H1 (cell line): ENCODE results near the gene TACR2. TPM values are rescaled to one million over a fixed set of nuclear protein-coding genes. Genes with fewer than 3 reads are reported as not detected.

Experiments
- CTCF ChIA-PET: fragments of 300-600 bp; sonication (Branson Sonifier 250); formaldehyde crosslinking; loops from one replicate; lab custom pipeline; 2021; ENCODE audit not compliant: partially characterized antibody; lab: Charles Lee
- POLR2A ChIA-PET: fragments of 300-600 bp; sonication (Branson Sonifier 250); formaldehyde crosslinking; loops from one replicate; lab custom pipeline; 2021; ENCODE audit warnings: inconsistent platforms; ENCODE audit not compliant: partially characterized antibody; lab: Charles Lee
- DNase-seq, 2 experiments: peaks; one replicate each; pipeline versions ENCODE4 v3.0.0 to v3.0.0-alpha.2; 2010 to 2022; ENCODE audit warnings: low spot score in 2 of 2, low read depth in 1 of 2, mixed read lengths in 1 of 2
- FAIRE-seq: peaks from 2 replicates; lab custom pipeline; 2011; peaks lifted over from hg19 to GRCh38; lab: Jason Lieb, UNC
- H2AFZ ChIP-seq: 2 replicates; pipeline ENCODE4 v1.8.1; 2012; ENCODE audit warnings: low read length, inconsistent platforms
- H2AK5ac ChIP-seq: 2 replicates; pipeline ENCODE4 v1.6.1; 2013; ENCODE audit warnings: low read depth, low read length
- H2BK120ac ChIP-seq: replicated peaks from 2 replicates; pipeline ENCODE3; 2013; ENCODE audit warnings: low read depth, low read length, inconsistent platforms
- H2BK12ac ChIP-seq: 2 replicates; pipeline ENCODE4 v1.6.1; 2013; ENCODE audit warnings: low read depth, low read length
- H2BK15ac ChIP-seq: 2 replicates; pipeline ENCODE4 v1.6.1; 2013; ENCODE audit warnings: low read length
- H2BK20ac ChIP-seq: 2 replicates; pipeline ENCODE4 v1.6.1; 2013; ENCODE audit warnings: low read length
- H2BK5ac ChIP-seq: 2 replicates; pipeline ENCODE4 v1.6.1; 2013; ENCODE audit warnings: low read depth, low read length
- H3K14ac ChIP-seq: 2 replicates; pipeline ENCODE4 v1.6.1; 2013; ENCODE audit warnings: inconsistent platforms; ENCODE audit not compliant: insufficient read length
- H3K18ac ChIP-seq: 2 replicates; pipeline ENCODE4 v1.6.1; 2013; ENCODE audit warnings: low read length; ENCODE audit errors: extremely low read depth
- H3K23ac ChIP-seq: 2 replicates; pipeline ENCODE4 v1.6.1; 2013; ENCODE audit warnings: inconsistent platforms; ENCODE audit not compliant: insufficient read length
- H3K23me2 ChIP-seq: 2 replicates; pipeline ENCODE4 v1.6.1; 2013; ENCODE audit warnings: low read depth, low read length
- H3K27ac ChIP-seq: 2 replicates; pipeline ENCODE4 v1.6.1; 2011; ENCODE audit warnings: low read depth, low read length, inconsistent platforms
- H3K27me3 ChIP-seq, 4 experiments: replicated peaks in 1 of 4; 1 replicate in 1 of 4; 2 replicates in 3 of 4; pipeline versions ENCODE4 v1.6.1 to v1.8.1; 2011 to 2013; ENCODE audit warnings: low read length in 3 of 4, mild to moderate bottlenecking in 3 of 4, inconsistent platforms in 2 of 4, mixed read lengths in 2 of 4, moderate library complexity in 1 of 4; ENCODE audit not compliant: control insufficient read depth in 3 of 4, insufficient read depth in 3 of 4; ENCODE audit errors: extremely low read depth in 1 of 4
- H3K36me3 ChIP-seq, 4 experiments: 2 replicates each; pipeline versions ENCODE4 v1.6.1 to v1.8.1; 2011 to 2013; ENCODE audit warnings: mild to moderate bottlenecking in 4 of 4, low read length in 3 of 4, moderate library complexity in 2 of 4, control low read depth in 1 of 4, inconsistent platforms in 1 of 4; ENCODE audit not compliant: insufficient read depth in 4 of 4, control insufficient read depth in 2 of 4
- H3K4ac ChIP-seq: replicated peaks from 2 replicates; pipeline ENCODE3; 2013; ENCODE audit warnings: low read length, low read depth, mixed read lengths, inconsistent platforms; ENCODE audit not compliant: insufficient read length
- H3K4me1 ChIP-seq, 4 experiments: replicated peaks in 1 of 4; 1 replicate in 1 of 4; 2 replicates in 3 of 4; pipeline versions ENCODE4 v1.6.1 to v1.8.1; 2011 to 2013; ENCODE audit warnings: low read length in 3 of 4, inconsistent platforms in 2 of 4, mixed read lengths in 1 of 4; ENCODE audit not compliant: insufficient read depth in 4 of 4, control insufficient read depth in 3 of 4
- H3K4me2 ChIP-seq, 2 experiments: 2 replicates each; pipeline versions ENCODE4 v1.6.1 to v1.8.1; 2011 to 2013; ENCODE audit warnings: low read depth in 2 of 2, low read length in 2 of 2, control low read depth in 1 of 2, inconsistent platforms in 1 of 2, mild to moderate bottlenecking in 1 of 2; ENCODE audit not compliant: insufficient read depth in 1 of 2
- H3K4me3 ChIP-seq, 4 experiments: fragments of 200-600, 300-600 bp in 1 of 4; sonication (generic), shearing (Covaris generic), sonication (Bioruptor Twin) in 1 of 4; 2 replicates each; pipeline versions ENCODE4 v1.5.1 to v1.8.1; 2011 to 2016; ENCODE audit warnings: low read length in 4 of 4, low read depth in 3 of 4, control low read depth in 2 of 4, inconsistent platforms in 2 of 4, mild to moderate bottlenecking in 2 of 4, mixed read lengths in 1 of 4, moderate library complexity in 1 of 4; ENCODE audit not compliant: insufficient read depth in 2 of 4; ENCODE audit errors: extremely low read depth in 1 of 4
- H3K56ac ChIP-seq: replicated peaks from 2 replicates; pipeline ENCODE3; 2013; ENCODE audit warnings: low read depth, mild to moderate bottlenecking, mixed read lengths, low read length, inconsistent platforms; ENCODE audit not compliant: insufficient read length
- H3K79me1 ChIP-seq: 2 replicates; pipeline ENCODE4 v1.6.1; 2013; ENCODE audit warnings: low read depth, low read length, control low read depth
- H3K79me2 ChIP-seq, 2 experiments: 2 replicates each; pipeline versions ENCODE4 v1.6.1 to v1.8.1; 2012 to 2013; ENCODE audit warnings: low read length in 2 of 2, mild to moderate bottlenecking in 2 of 2, inconsistent platforms in 1 of 2; ENCODE audit not compliant: insufficient read depth in 2 of 2, control insufficient read depth in 1 of 2
- H3K9ac ChIP-seq, 4 experiments: replicated peaks in 1 of 4; 1 replicate in 1 of 4; 2 replicates in 3 of 4; pipeline versions ENCODE4 v1.6.1 to v1.8.1; 2011 to 2013; ENCODE audit warnings: low read depth in 3 of 4, low read length in 3 of 4, control low read depth in 2 of 4, mild to moderate bottlenecking in 2 of 4, moderate library complexity in 2 of 4, inconsistent platforms in 1 of 4; ENCODE audit errors: extremely low read depth in 1 of 4
- H3K9me3 ChIP-seq, 2 experiments: 2 replicates each; pipeline versions ENCODE4 v1.6.1 to v1.8.1; 2012 to 2013; ENCODE audit warnings: mild to moderate bottlenecking in 2 of 2, moderate library complexity in 2 of 2, control low read depth in 1 of 2, inconsistent platforms in 1 of 2, low read depth in 1 of 2, low read length in 1 of 2, mixed read lengths in 1 of 2; ENCODE audit not compliant: insufficient read depth in 2 of 2
- H4K20me1 ChIP-seq, 2 experiments: replicated peaks in 1 of 2; 2 replicates each; pipeline versions ENCODE3 to v1.8.1; 2011 to 2013; ENCODE audit warnings: inconsistent platforms in 2 of 2, low read length in 2 of 2, mild to moderate bottlenecking in 1 of 2; ENCODE audit not compliant: insufficient read depth in 2 of 2, control insufficient read depth in 1 of 2
- H4K5ac ChIP-seq: 2 replicates; pipeline ENCODE4 v1.6.1; 2013; ENCODE audit warnings: low read length, low read depth, mixed read lengths, inconsistent platforms; ENCODE audit not compliant: insufficient read length
- H4K8ac ChIP-seq: 2 replicates; pipeline ENCODE4 v1.8.0; 2013; ENCODE audit warnings: mild to moderate bottlenecking, moderate library complexity, low read length, inconsistent platforms; ENCODE audit not compliant: insufficient read depth; ENCODE audit errors: extremely low read depth
- H4K91ac ChIP-seq: replicated peaks from 2 replicates; pipeline ENCODE3; 2013; ENCODE audit warnings: low read length, mixed read lengths, inconsistent platforms; ENCODE audit not compliant: insufficient read length
- CHD2 ChIP-seq: IDR thresholded peaks from 2 replicates; pipeline ENCODE4 v1.6.1; 2012; ENCODE audit warnings: low read length, improper control_type of control experiment
- CREB1 ChIP-seq: IDR thresholded peaks from 2 replicates; pipeline ENCODE4 v1.6.1; 2012; ENCODE audit warnings: inconsistent platforms
- EZH2 ChIP-seq: fragments of 200-600 bp; sonication (generic); IDR thresholded peaks from 2 replicates; pipeline ENCODE4 v1.7.1; 2012; ENCODE audit warnings: low read depth, mild to moderate bottlenecking, moderate library complexity, low read length, inconsistent platforms; ENCODE audit not compliant: severe bottlenecking
- WGBS, 2 experiments: shearing (Covaris generic) in 1 of 2; methylation state at CpG; one replicate each; pipeline versions ENCODE4 v1.1.6 to v1.1.7; 2013 to 2015; ENCODE audit warnings: low lambda C conversion rate in 2 of 2, mixed read lengths in 2 of 2, inconsistent platforms in 1 of 2, low coverage in 1 of 2, missing lambda C conversion rate in 1 of 2; ENCODE audit not compliant: insufficient replicate concordance in 2 of 2, insufficient coverage in 1 of 2, insufficient read length in 1 of 2; ENCODE audit errors: extremely low coverage in 1 of 2, missing lambda C conversion rate in 1 of 2; 5-methylcytosine and 5-hydroxymethylcytosine counted together
- polyA plus RNA-seq, 7 experiments: library from polyadenylated mRNA; depleted of rRNA in 3 of 7; stranded (reverse) in 5 of 7; unstranded in 2 of 7; fragments of >200 nt in 5 of 7; fragments of 200-250 nt in 2 of 7; gene quantifications; 1 replicate in 5 of 7; 2 replicates in 1 of 7; 4 replicates in 1 of 7; pipeline versions ENCODE4 v1.2.1 to v1.2.3, GENCODE V29; 2011 to 2013; ENCODE audit warnings: missing spikeins in 2 of 7, mixed read lengths in 2 of 7
- total RNA-seq: library from RNA; stranded (reverse); fragmentation: NEBNext Ultra II Directional; extraction: Animal tissue kit (Norgen Biotek cat#: 25700); gene quantifications from 2 replicates; pipeline ENCODE4 v1.2.1, GENCODE V29; 2021

The TACR2 gene
- total and polyA plus RNA-seq, 2 of the 8 experiments (the other 6 are each of a cell fraction or from before 2014, with no cell fraction given) = 0.06 TPM; not detected in 1

GRCh38 chr10:69361303-69361614 lies 55.5 kb downstream of the TACR2 start:
- H3K4me2 ChIP-seq = no peak overlapping the region
- H2BK12ac ChIP-seq = no peak overlapping the region
- H3K23me2 ChIP-seq = no peaks in the 10 kb centered on the region
- no peaks in the 10 kb centered on the region for H3K27me3 ChIP-seq
- no peak overlapping the region for H2BK20ac ChIP-seq
- no peak overlapping the region for H2BK5ac ChIP-seq
- no peak overlapping the region for H2BK120ac ChIP-seq
- no peak overlapping the region for H3K4me3 ChIP-seq
- H2AK5ac ChIP-seq = no peak overlapping the region
- ChIA-PET POLR2A (interaction anchor here (0.6 kb wide), 1 partner anchor 30 kb away, joined by 3 read pairs; no protein-coding TSS in a partner anchor), CTCF (interaction anchor here (0.6 to 2.1 kb wide), 3 partner anchors 10 to 46 kb away, joined by 3 to 11 read pairs (median 5); no protein-coding TSS in a partner anchor)
- no peak overlapping the region for H2BK15ac ChIP-seq
- H3K79me2 ChIP-seq = peaks cover 0 to 46% of the 10 kb centered on the region in 2 experiments; a peak in 2 of 4 replicates
- no peak overlapping the region for H3K27ac ChIP-seq
- no peak overlapping the region for H3K9ac ChIP-seq
- WGBS, 2 experiments = 93% methylated on average over 2 of the region's 2 CpGs; no CpG with 5 or more reads in 1 of the 2 experiments
- H3K36me3 ChIP-seq = peaks cover 2 to 25% (median 14%) of the 10 kb centered on the region in 4 experiments; a peak in 5 of 8 replicates
- no peak overlapping the region for H3K23ac ChIP-seq
- peaks cover 2 to 12% (median 6%) of the 10 kb centered on the region in 4 experiments; a peak in 5 of 7 replicates for H3K4me1 ChIP-seq
- H4K5ac ChIP-seq = no peak overlapping the region
- H4K91ac ChIP-seq = no peak overlapping the region
- no peak overlapping the region for H3K56ac ChIP-seq
- no peak overlapping the region for H2AFZ ChIP-seq
- peaks cover 3 to 8% of the 10 kb centered on the region in 2 experiments for H4K20me1 ChIP-seq
- H3K14ac ChIP-seq = no peak overlapping the region
- no peaks in the 10 kb centered on the region for H3K9me3 ChIP-seq
- no peak overlapping the region for H3K18ac ChIP-seq
- no peak for DNase-seq
- H3K4ac ChIP-seq = no peak overlapping the region
- peaks cover 6% of the 10 kb centered on the region; the same call in 1 of the 2 replicates for H3K79me1 ChIP-seq
- H4K8ac ChIP-seq = no peak overlapping the region
- no peak for FAIRE-seq
- TF ChIP-seq CREB1 = no peak
- TF ChIP-seq EZH2 = no peak
- TF ChIP-seq CHD2 = no peak
